ENCODE results near the gene TOX4.

TOX4 gene

GRCh38 chr14:21486640-21487087, 9.7 kb downstream of the TOX4 start:
- TF ChIP-seq GATA2 (IDR thresholded peaks at IDR 0.05; ENCODE audit: low read depth, low read length) (no peak), GATA3 (IDR thresholded peaks at IDR 0.05; ENCODE audit: low read depth, low read length) (no peak)

- TF ChIP-seq GATA3 (IDR thresholded peaks at IDR 0.05; ENCODE audit: low read depth, low read length) (no peak), GATA2 (IDR thresholded peaks at IDR 0.05; ENCODE audit: low read depth, low read length) (no peak)
Observed at GRCh38 chr14:21494902-21495762, 18.1 kb downstream of the TOX4 start.

GRCh38 chr14:21496453-21496852, 19.5 kb downstream of the TOX4 start:
- TF ChIP-seq GATA2 (IDR thresholded peaks at IDR 0.05; ENCODE audit: low read depth, low read length) (no peak), GATA3 (IDR thresholded peaks at IDR 0.05; ENCODE audit: low read depth, low read length) (no peak)

- TF ChIP-seq GATA2 (IDR thresholded peaks at IDR 0.05; ENCODE audit: low read depth, low read length) (peak; percentile 35; the same call in 1 of the 2 replicates), GATA3 (IDR thresholded peaks at IDR 0.05; ENCODE audit: low read depth, low read length) (no peak)
Observed at GRCh38 chr14:21498540-21499526, 21.8 kb downstream of the TOX4 start.

GRCh38 chr14:21501568-21501967, 24.6 kb downstream of the TOX4 start:
- TF ChIP-seq GATA2 (IDR thresholded peaks at IDR 0.05; ENCODE audit: low read depth, low read length) (no peak), GATA3 (IDR thresholded peaks at IDR 0.05; ENCODE audit: low read depth, low read length) (no peak)

- TF ChIP-seq GATA2 (IDR thresholded peaks at IDR 0.05; ENCODE audit: low read depth, low read length): no peak
- no peak for TF ChIP-seq GATA3 (IDR thresholded peaks at IDR 0.05; ENCODE audit: low read depth, low read length)
Observed at GRCh38 chr14:21503376-21503775, 26.4 kb downstream of the TOX4 start.

- no peak for TF ChIP-seq GATA2 (IDR thresholded peaks at IDR 0.05; ENCODE audit: low read depth, low read length)
- TF ChIP-seq GATA3 (IDR thresholded peaks at IDR 0.05; ENCODE audit: low read depth, low read length): no peak
Observed at GRCh38 chr14:21505012-21505553, 28.1 kb downstream of the TOX4 start.

- TF ChIP-seq GATA3 (IDR thresholded peaks at IDR 0.05; ENCODE audit: low read depth, low read length): no peak
- TF ChIP-seq GATA2 (IDR thresholded peaks at IDR 0.05; ENCODE audit: low read depth, low read length): no peak
Observed at GRCh38 chr14:21506557-21506956, 29.6 kb downstream of the TOX4 start.

- TF ChIP-seq GATA2 (IDR thresholded peaks at IDR 0.05; ENCODE audit: low read depth, low read length): no peak
- no peak for TF ChIP-seq GATA3 (IDR thresholded peaks at IDR 0.05; ENCODE audit: low read depth, low read length)
Observed at GRCh38 chr14:21509432-21510143, 32.6 kb downstream of the TOX4 start.

GRCh38 chr14:21510735-21511657, 34.0 kb downstream of the TOX4 start, which contains the start of gene METTL3:
Gene METTL3 (minus strand): TSS chr14:21511340. CDS start chr14:21511223, 117 bp downstream.
- TF ChIP-seq GATA3 (IDR thresholded peaks at IDR 0.05; ENCODE audit: low read depth, low read length): no peak
- TF ChIP-seq GATA2 (IDR thresholded peaks at IDR 0.05; ENCODE audit: low read depth, low read length): no peak

GRCh38 chr14:21514341-21514740, 37.3 kb downstream of the TOX4 start:
- TF ChIP-seq GATA2 (IDR thresholded peaks at IDR 0.05; ENCODE audit: low read depth, low read length) (no peak), GATA3 (IDR thresholded peaks at IDR 0.05; ENCODE audit: low read depth, low read length) (no peak)

- TF ChIP-seq GATA2 (IDR thresholded peaks at IDR 0.05; ENCODE audit: low read depth, low read length) (no peak), GATA3 (IDR thresholded peaks at IDR 0.05; ENCODE audit: low read depth, low read length) (no peak)
Observed at GRCh38 chr14:21518725-21519124, 41.7 kb downstream of the TOX4 start.
